ENCODE data around the gene SDK1. TPM values are rescaled to one million over a fixed set of nuclear protein-coding genes. Genes with fewer than 3 reads are reported as not detected.

SDK1 gene
- total and polyA plus RNA-seq, 4 donors: 0.12 to 0.47 (median 0.36) TPM

GRCh38 chr7:3965794-3966395, 664.8 kb downstream of the SDK1 start:
- WGBS: 93% methylated on average over 15 of the region's 15 CpGs
- H3K4me3 ChIP-seq (ENCODE audit: low read depth in 1 of 3, low read length in 3 of 3): no peak overlapping the region
- H3K9me3 ChIP-seq (ENCODE audit: control insufficient read depth in 4 of 4, low read length in 3 of 4): peaks cover 0 to 3% (median 0%) of the 10 kb centered on the region in 4 donors
- no peak for TF ChIP-seq ZBTB33 (IDR thresholded peaks at IDR 0.05)
- no peaks in the 10 kb centered on the region for H3K27me3 ChIP-seq (ENCODE audit: control insufficient read depth in 4 of 4, insufficient read depth in 4 of 4, low read length in 3 of 4)
- H3K4me1 ChIP-seq (ENCODE audit: control insufficient read depth in 4 of 4, insufficient read depth in 4 of 4, low read length in 3 of 4): no peaks in the 10 kb centered on the region
- DNase-seq (ENCODE audit: low spot score): no peak
- H3K9ac ChIP-seq (ENCODE audit: low read depth in 1 of 2, low read length in 2 of 2): no peak overlapping the region
- no peak overlapping the region for H3K27ac ChIP-seq (ENCODE audit: low read depth in 1 of 2, low read length in 2 of 2)
- H3K36me3 ChIP-seq (ENCODE audit: control insufficient read depth in 4 of 4, insufficient read depth in 3 of 4, low read depth in 1 of 4, low read length in 3 of 4): no peaks in the 10 kb centered on the region

GRCh38 chr7:3968234-3968633, 667.2 kb downstream of the SDK1 start:
- H3K36me3 ChIP-seq (ENCODE audit: control insufficient read depth in 4 of 4, insufficient read depth in 3 of 4, low read depth in 1 of 4, low read length in 3 of 4): no peaks in the 10 kb centered on the region
- TF ChIP-seq HNF4A (conservative IDR thresholded peaks at IDR 0.05): no peak
- no peak for TF ChIP-seq REST (IDR thresholded peaks at IDR 0.05)
- TF ChIP-seq CTCF (IDR thresholded peaks at IDR 0.05; ENCODE audit: low read depth, low read length, missing input control): no peak
- no peak for TF ChIP-seq SP1 (IDR thresholded peaks at IDR 0.05)
- no peaks in the 10 kb centered on the region for H3K9me3 ChIP-seq (ENCODE audit: control insufficient read depth in 4 of 4, low read length in 3 of 4)
- no peaks in the 10 kb centered on the region for H3K4me1 ChIP-seq (ENCODE audit: control insufficient read depth in 4 of 4, insufficient read depth in 4 of 4, low read length in 3 of 4)
- WGBS: 80% methylated on average over 4 of the region's 4 CpGs
- H3K27me3 ChIP-seq (ENCODE audit: control insufficient read depth in 4 of 4, insufficient read depth in 4 of 4, low read length in 3 of 4): no peaks in the 10 kb centered on the region
- DNase-seq (ENCODE audit: low spot score): no peak
- H3K9ac ChIP-seq (ENCODE audit: low read depth in 1 of 2, low read length in 2 of 2): no peak overlapping the region
- H3K4me3 ChIP-seq (ENCODE audit: low read depth in 1 of 3, low read length in 3 of 3): no peak overlapping the region
- no peak overlapping the region for H3K27ac ChIP-seq (ENCODE audit: low read depth in 1 of 2, low read length in 2 of 2)

- DNase-seq (ENCODE audit: low spot score): no peak
- Histone ChIP-seq H3K9ac (ENCODE audit: low read depth in 1 of 2, low read length in 2 of 2) (no peak overlapping the region), H3K4me1 (ENCODE audit: control insufficient read depth in 4 of 4, insufficient read depth in 4 of 4, low read length in 3 of 4) (no peaks in the 10 kb centered on the region), H3K27me3 (ENCODE audit: control insufficient read depth in 4 of 4, insufficient read depth in 4 of 4, low read length in 3 of 4) (no peaks in the 10 kb centered on the region), H3K9me3 (ENCODE audit: control insufficient read depth in 4 of 4, low read length in 3 of 4) (no peaks in the 10 kb centered on the region), H3K27ac (ENCODE audit: low read depth in 1 of 2, low read length in 2 of 2) (no peak overlapping the region), H3K4me3 (ENCODE audit: low read depth in 1 of 3, low read length in 3 of 3) (no peak overlapping the region), H3K36me3 (ENCODE audit: control insufficient read depth in 4 of 4, insufficient read depth in 3 of 4, low read depth in 1 of 4, low read length in 3 of 4) (no peaks in the 10 kb centered on the region)
- 94% methylated on average over 16 of the region's 16 CpGs for WGBS
- no peak for TF ChIP-seq ZBTB33 (IDR thresholded peaks at IDR 0.05)
- no peak for TF ChIP-seq FOXA2 (IDR thresholded peaks at IDR 0.05)
- no peak for TF ChIP-seq RAD21 (IDR thresholded peaks at IDR 0.05)
- TF ChIP-seq TAF1 (conservative IDR thresholded peaks at IDR 0.05): no peak
- TF ChIP-seq ATF3 (IDR thresholded peaks at IDR 0.05): no peak
- no peak for TF ChIP-seq FOXA1 (IDR thresholded peaks at IDR 0.05)
- TF ChIP-seq NR2F2 (IDR thresholded peaks at IDR 0.05): no peak
- no peak for TF ChIP-seq REST (IDR thresholded peaks at IDR 0.05)
- TF ChIP-seq YY1 (IDR thresholded peaks at IDR 0.05): no peak
- no peak for TF ChIP-seq SP1 (IDR thresholded peaks at IDR 0.05)
- TF ChIP-seq RXRA (IDR thresholded peaks at IDR 0.05): no peak
These were observed 668.2 kb downstream of the SDK1 start for GRCh38 chr7:3969286-3969685.

All from liver (tissue), 9 donors.